HG02973 (cell line): ENCODE measurements around the gene LRCH1.

ENCODE experiments used
- ATAC-seq: cut with Tn5 transposase; IDR thresholded peaks from one replicate; pipeline ENCODE4 v1.9.1; 2021; ENCODE audit warnings: moderate library complexity; ENCODE audit not compliant: unreplicated experiment

Gene LRCH1

DNA sequence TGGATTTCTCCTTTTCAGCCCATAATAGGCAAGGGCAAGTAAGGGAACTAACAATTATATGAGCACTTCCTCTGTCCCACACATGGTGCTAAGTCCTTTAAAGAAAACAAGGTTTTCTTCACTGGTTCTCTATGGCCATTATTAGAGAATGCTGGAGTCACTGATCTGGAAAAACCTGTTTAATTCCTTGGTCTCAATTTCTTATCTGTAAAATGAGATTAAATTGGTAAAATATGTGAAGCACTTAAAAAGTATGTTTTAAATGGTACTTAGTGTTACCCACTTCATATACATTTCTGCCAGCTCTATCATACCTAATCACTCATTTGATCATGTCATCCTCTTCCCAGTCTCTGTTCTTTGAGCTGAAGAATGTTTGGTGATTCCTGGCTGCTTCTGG, 39.4 kb downstream of the LRCH1 start:
- no peak for ATAC-seq

DNA sequence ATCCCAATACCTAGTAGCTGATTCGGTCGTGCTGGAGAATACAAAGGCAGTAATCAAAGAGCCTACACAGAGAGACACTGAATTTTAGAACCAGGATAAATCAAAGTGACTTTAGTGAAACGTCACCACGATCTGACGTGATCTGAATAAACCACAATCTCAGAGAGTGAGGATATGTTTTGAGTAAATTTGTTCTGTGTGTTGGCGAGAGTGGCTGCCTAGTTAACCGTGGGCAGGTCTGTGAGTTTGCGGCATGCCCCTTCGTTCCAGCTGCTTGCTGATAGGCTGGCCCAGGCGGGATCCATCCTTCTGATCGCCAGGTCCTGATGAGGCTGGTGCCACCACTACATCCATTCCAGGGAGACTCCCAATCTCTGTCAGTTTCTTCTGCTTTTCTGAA, 40.4 kb downstream of the LRCH1 start:
- ATAC-seq: peak; percentile 60

DNA sequence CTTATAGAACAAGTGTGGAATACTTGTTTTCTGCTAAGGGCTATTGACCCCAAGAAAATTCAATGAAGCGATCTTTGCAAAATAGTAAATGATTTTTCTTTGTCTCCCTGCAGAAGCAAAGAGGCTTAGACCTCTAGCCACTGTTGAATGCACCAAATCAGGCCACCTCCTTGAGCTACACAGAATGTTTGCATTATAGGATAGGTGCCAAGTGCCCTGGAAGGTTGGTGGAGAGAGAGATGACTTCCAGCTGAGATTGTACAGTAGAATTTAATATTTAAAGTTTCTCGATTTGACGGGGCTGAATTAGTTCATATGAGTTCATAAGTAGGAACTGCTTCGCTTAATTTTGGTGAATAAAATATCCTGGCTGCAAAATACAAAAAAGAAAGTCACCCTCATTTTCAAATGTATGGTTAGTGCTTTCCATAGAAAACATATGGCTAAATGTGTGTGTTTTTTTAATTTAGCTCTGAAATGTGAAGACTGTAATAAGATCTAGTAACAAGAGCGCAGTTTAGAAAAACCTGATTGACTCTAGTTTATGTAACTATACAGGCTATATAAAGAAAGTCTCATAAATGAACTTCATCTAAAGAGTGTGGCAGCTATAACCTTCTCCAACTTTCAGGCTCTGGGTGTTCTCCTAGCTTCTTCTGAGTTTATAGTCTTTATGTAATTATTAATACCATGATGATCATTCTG, 41.6 kb downstream of the LRCH1 start:
- no peak for ATAC-seq

DNA sequence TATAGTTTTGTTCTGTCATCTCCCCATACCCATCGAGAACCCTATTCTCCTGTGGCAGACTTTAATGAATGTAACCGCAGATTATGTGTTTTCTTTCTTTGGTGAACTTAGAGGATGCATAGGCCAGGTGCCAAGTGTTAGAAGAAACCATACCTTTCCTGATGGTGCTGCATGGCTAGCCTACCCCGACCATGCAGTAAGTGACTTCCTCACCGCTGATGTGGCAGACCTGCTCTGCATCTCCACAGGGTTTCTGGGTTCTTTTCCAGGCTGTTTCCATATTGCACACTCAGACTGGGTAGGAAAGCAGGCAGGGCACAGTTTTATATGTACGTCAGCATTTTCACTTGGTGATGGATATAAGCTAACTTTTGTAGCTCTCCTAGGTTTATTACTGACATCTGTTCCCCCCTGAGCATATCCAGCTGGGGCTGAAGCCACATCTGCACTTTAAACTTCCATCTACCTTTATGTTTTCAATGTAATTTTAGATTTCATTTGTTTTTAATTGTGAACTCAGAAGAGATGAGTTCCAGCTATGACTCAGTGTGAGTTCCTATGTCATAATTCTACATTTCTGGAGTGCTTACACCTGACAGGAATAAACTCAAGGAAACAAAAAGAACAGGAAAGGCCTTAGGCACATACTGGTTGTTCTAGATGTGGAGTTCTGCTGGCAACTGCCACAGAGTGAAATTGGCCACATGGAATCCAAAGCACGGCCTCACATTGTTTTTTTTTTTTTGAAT, 42.3 kb downstream of the LRCH1 start:
- no peak for ATAC-seq

DNA sequence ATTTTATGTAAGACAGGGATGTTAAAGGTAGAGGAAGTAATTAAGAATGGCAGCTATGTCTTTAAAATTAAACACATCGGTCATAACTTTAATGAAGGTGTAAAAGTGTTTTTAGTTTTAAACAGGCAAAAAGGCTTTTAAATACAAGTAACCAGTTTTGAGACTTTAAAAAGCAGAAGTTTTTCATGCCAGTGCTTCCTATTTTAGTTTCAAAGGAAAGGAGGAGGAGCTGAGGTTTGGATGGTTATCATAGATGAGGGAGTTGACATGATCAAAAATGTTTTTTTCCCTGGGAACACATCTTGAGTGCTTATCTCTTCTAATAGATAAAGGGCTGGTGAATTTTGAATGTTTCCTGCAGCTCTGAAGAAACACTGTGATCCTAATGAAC, 42.9 kb downstream of the LRCH1 start:
- ATAC-seq: no peak

DNA sequence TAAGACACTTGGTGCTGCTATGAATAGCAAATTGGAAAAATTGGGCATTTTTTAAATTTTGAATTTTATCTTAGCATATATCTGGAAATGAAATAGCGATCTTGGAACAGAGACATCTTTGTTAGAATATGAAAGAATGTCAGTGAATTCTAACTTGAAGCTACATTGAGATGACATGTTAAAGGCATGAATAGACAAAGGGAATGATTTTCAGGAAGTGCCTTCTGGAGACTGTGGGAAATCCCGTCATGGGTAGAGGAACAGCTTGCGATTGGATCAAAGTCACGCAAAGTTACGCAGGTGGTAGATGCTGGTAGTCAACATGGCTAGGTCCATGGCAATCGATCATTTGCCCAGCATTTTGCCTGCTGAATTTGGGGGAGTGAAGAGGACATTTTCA, 43.5 kb downstream of the LRCH1 start:
- ATAC-seq: no peak

DNA sequence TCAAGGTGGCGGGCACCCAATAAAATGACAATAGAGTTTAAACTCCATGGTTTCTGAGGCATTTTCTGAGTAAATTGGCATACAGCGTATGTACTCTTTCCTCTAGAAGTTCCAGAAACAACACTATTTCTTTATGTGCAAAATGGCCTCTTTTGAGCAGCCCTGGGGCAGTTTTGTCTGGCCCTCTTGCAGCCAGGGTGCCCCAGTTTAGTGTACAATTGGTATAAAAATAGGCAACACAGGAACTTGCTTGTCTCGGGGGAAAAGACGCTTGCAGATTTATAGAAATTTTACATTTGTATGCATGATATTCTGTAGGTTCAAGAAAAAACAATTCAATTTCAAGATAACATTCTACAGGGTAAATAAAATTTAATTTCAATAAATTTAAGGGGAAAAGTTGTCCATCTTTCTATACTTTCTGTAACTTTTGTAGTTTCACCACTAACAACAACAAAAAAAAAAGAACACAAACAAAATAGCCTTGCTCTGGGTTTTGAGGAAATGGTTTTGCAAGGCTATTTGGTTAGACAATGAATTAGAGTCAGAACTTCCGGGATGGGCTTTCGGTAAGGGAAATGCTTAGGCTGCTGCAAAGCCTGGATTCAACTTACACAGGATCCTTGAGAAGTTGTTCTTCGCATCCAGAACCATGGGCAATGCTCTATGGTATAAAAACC, 45.3 kb downstream of the LRCH1 start:
- ATAC-seq: peak; percentile 30

DNA sequence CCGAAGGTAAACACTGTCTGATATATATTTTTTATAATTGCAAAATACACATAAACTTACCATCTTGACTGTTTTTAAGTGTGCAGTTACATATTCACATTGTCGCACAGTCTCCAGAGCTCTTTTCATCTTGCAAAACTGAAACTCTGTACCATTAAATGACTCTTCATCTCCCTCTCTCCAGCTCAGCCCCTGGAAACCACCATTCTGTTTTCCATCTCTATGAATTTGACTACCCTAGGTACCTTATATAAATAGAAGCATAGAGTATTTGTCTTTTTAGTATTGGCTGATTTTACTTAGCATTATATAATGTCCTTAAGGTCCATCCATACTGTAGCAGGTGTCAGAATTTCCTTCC, 45.8 kb downstream of the LRCH1 start:
- ATAC-seq: peak; percentile 48

DNA sequence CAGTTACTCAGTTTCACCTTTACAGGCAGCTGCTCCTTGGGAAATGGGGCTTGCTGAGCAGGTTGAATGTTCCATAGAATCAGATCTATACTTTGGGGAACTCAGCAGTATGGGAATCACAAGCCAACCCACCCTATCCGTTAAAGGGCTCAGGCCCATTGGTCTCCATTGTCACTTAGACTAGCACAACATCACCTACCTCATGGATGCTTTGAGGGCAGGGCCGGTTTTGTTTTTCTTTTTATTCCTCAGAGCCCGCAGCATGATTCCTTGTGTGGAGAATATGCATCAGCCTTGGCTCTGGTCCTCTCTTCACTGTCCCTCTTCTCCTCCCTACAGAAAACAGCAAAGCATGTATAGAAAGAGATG, 48.0 kb downstream of the LRCH1 start:
- ATAC-seq: no peak

DNA sequence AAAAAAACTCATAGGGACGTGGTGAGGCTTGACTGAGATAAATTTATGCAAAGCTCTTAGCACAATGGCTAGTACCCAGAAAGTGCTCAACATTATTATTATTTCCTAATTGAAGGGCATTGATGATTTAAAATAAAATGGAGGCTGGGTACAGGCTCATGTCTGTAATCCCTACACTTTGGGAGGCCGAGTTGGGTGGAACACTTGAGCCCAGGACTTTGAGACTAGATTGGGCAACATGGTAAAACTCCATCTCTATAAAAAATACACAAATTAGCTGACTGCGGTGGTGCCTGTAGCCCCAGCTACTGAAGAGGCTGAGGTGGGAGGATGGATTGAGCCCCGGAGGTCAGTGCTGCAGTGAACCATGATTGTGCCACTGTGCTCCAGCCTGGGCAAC, 49.6 kb downstream of the LRCH1 start:
- ATAC-seq: no peak

DNA sequence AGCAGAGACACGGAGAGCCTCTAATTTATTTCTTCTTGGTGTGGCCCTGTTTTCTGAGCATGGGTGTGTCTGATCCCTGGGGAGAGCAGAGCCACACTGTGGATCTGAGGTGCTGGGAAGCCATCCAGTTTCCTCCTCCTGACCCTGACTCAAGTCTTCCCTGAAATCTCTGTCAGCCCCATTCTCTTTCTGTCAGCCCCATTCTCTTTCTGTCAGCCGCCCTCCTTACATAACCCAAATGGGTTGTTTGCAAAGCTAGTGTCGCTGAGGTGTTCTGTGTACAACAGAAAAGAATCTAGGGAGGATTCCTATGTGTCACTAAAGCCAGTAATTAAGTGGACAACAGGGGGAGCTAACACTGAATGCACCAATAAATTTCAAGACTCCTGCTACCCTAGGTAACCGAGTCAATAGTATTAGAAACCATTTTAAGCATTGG, 50.2 kb downstream of the LRCH1 start:
- ATAC-seq: no peak

DNA sequence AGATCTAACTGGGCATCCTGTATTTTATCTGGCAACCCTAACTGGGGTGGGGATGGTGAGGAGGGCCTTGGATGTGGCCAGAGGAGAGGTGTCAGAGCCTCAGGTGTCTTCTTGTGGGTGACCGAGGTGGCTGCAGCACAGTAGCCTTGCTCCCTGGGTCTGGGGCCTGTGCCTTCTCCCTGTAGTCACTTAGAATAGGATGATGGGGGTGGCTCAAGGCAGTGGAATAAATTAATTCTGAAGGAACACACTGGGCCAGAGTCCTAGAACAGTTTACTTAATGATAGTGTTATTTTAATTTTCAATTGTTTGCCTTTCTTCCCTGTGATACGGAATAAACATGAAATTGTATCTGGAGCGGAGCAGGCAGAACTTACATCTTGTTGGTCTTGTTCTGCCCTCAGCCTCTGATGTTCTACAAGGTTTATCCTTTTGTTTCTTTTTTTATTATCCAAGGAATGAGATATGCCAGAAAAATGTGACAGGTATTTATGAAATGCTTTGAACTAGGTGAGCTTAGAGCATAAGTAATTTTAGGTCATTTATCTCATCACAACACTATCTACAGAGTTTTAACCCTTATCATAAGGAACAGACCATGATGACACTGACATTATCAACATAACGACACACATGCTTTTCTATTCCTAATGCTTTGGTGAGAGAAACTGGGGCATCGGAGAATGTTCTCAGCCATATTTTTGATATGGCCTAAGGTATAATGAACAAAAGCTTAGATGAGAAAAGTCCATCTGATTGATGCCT, 51.4 kb downstream of the LRCH1 start:
- ATAC-seq: no peak

DNA sequence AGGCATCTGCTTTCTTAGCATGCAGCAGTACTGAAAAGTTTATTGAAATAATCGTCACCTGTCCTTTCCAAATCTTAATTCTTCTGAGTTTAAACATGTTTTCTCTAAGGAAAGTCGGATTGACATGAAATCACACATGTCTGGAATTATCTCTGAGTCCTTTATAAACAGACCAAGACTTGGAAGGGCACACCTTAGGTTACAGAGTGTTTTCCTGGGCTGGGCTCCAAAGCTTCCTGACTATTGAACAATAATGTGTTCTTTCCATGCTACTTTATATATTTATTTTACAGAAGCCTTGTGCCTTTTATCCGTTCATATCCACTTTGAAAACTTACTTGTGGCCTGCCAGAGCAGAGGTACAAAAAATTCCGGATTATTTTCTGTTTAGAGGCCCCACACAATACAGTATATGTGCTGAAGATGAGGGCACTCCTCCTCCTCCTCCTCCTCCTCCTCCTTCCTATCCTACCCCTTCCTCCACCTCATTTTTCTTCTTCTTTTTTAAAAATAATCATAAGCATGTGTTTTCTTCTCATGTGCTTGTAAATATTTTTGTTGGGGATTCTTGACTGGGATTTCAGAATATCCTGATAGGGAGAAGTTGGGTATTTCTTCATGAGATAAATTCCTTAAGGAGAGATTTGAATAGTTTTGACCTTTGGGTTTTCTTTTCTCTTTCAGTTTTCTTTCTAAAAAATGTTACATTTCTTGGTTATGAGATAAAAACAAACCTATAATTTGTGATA, 52.3 kb downstream of the LRCH1 start:
- no peak for ATAC-seq

DNA sequence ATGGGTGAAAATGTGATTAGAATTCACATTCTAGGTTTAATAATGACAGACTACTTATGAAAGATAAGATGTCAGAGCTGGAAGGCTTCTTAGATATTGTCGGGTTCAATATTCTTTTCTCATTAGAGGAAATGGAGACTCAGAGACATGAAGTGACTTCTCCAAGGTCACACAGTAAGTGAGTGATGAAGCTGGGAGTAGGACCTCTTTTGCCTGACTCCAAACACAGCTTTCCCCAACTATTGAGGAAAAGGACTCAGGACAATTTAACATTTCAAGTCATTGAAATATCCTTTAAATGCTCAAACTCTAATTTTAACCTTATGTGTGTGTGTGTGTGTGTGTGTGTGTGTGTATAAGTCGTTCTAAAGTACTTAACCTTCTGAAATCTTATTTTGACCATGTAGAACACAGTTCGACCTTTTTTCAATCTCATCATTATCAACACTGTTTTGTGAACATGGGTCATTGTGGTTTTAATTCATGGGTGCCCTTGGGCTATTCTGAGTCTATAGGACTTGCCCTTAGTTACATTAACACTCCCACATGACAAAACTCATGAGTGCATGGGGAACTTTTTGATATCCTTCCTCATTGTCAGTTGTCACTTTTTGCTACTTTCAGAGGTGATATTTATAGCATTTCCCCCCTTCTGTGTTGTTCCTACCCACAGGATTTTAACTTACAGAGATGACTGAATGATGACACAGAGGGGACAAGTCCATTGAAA, 53.0 kb downstream of the LRCH1 start:
- ATAC-seq: peak; percentile 44

DNA sequence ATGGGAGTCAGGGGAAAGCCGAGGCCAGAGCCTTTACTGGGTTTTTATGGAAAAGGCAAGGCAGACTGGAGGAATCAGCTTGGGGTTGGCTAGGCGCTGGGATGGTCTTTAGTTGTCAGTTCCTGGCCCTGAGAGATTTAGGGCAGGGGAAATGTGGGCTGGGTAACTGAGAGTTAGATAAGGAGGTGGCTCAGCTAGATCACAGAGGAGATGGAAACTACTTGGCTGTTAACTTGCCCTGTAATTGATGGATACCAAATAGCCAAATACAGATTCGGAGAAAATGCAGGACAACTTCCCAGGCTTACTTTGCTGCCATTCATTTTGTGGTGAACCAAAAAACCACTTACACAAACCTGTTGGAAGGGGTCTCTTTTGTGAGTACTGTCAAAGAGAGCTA, 54.0 kb downstream of the LRCH1 start:
- ATAC-seq: no peak

DNA sequence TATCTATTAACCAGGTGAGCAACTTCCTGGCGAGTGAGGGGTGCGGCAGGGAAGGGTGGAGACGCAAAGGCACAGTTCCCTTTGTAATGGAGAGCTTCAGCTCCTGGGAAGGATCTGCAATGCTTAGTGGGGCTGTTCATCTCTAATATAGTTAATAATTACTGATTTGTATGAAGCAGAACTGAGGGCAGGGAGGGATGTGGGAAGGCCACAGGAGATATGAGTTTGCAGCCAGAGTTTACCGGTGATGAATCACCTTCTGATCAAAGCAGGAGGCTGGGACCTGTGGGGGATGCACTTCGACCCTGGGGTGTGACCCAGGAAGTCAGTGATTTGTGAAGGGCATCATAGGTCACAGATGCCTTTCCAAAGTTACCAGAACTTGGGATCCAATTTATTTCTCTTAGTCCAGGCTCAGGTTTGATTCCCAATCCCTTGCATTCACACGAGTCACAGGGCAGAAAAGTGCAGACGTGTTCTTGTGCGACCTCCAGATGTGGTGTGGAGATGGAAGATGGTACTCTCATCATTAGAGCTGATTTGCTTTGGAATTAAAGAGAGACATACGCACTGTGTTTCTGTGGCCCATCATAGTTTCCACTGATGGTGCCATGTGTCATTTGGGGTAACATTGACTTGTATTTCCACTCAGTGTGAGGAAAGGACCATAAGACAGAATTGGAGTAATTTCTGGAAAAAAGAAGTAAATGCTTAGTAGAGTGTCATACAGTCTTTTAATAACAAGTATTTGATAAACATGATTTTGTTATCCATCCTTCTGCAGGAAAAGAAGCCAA, 55.0 kb downstream of the LRCH1 start:
- no peak for ATAC-seq

DNA sequence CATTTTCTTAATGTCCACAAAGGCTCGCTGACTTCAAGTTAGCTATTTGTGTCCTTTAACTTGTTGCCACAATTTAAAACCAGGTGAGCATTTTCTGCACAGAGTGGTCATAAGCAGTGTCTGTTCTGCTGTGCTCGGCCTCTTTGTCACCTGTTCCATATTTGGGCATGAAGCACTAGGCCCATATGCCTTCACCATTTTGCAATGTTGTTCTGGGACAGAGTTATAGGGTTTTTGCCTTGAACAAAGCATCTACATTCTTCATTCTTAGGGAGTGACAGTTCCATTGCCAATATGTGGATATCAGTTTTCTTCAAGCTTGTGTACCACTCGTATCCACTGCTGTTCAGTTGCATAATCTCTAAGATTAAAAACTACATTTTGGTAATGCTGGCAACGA, 56.1 kb downstream of the LRCH1 start:
- no peak for ATAC-seq

DNA sequence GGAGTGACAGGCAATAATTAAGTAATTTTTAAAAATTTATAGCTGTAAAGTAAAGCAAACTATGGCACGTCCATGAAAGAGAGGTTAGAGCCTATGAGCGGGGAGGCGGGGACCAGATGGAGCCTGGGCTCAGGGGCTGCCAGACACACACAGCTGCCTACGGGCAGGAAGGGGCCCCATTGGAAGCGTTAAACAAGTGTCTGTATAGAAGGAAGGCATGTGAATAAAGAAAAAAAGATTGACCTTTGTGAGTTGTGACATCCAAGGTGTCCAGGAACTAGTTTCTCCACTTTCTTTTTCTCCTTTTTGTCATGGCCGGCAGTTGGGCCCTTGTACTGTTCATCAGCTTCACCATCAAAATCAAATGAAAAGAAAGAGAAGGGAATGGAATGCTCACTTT, 56.8 kb downstream of the LRCH1 start:
- no peak for ATAC-seq

DNA sequence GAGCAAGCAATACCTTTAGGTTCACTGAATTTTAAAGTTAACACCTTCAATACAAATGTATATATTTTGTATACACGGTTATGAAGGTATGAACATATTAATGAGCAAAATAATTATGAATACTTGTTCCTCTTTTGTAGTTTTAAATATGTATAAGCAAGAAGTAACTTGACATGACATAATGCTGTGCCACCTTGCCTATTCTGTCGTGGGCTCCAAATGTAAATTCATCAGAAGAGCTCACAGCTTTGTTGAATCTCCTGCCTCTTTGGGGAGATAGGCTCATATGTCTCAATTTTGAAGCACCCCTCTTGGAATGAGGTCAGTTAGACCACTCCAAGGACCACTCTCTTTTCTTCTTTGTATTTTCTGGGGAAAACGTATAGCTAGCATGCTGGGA, 59.3 kb downstream of the LRCH1 start:
- no peak for ATAC-seq
